Hematopoietic multipotent progenitor cell treated with erythropoietin and hydrocortisone succinate and interleukin-3 and kit ligand, for 15 days (in vitro differentiated cells): Measurements from ENCODE around the gene BARX2.

Experiments used
- DNase-seq: peaks from one replicate; pipeline ENCODE4 v3.0.0-alpha.2; 2015; ENCODE audit warnings: low spot score

Gene BARX2

GRCh38 chr11:129402206-129403171 is 26.8 kb downstream of the BARX2 start:
- DNase-seq = no peak

GRCh38 chr11:129404731-129405130 is 29.1 kb downstream of the BARX2 start:
- no peak for DNase-seq

GRCh38 chr11:129408865-129409444 is 33.3 kb downstream of the BARX2 start:
- DNase-seq = no peak

- DNase-seq = no peak
Observed at GRCh38 chr11:129410395-129410960, 34.8 kb downstream of the BARX2 start.

GRCh38 chr11:129412494-129412893 is 36.8 kb downstream of the BARX2 start:
- DNase-seq = no peak

GRCh38 chr11:129414144-129414872 is 38.7 kb downstream of the BARX2 start:
- no peak for DNase-seq

GRCh38 chr11:129416080-129416820 is 40.6 kb downstream of the BARX2 start:
- DNase-seq = no peak

- no peak for DNase-seq
Observed at GRCh38 chr11:129417458-129417857, 41.8 kb downstream of the BARX2 start.

- no peak for DNase-seq
Observed at GRCh38 chr11:129418039-129418438, 42.4 kb downstream of the BARX2 start.

GRCh38 chr11:129419386-129419785 is 43.7 kb downstream of the BARX2 start:
- no peak for DNase-seq

GRCh38 chr11:129423426-129423825 is 47.8 kb downstream of the BARX2 start:
- no peak for DNase-seq

GRCh38 chr11:129425214-129425613 is 49.6 kb downstream of the BARX2 start:
- DNase-seq = no peak

- no peak for DNase-seq
Observed at GRCh38 chr11:129426038-129426437, 50.4 kb downstream of the BARX2 start.

- DNase-seq = no peak
Observed at GRCh38 chr11:129426776-129427175, 51.1 kb downstream of the BARX2 start.

GRCh38 chr11:129427376-129427775 is 51.7 kb downstream of the BARX2 start:
- no peak for DNase-seq

GRCh38 chr11:129427816-129428406 is 52.3 kb downstream of the BARX2 start:
- no peak for DNase-seq

GRCh38 chr11:129428557-129428956 is 52.9 kb downstream of the BARX2 start:
- no peak for DNase-seq

GRCh38 chr11:129434641-129435498 is 59.2 kb downstream of the BARX2 start:
- DNase-seq = no peak

GRCh38 chr11:129435499-129436245 is 60.0 kb downstream of the BARX2 start:
- no peak for DNase-seq

GRCh38 chr11:129436573-129436972 is 60.9 kb downstream of the BARX2 start:
- DNase-seq = no peak
